NCI-H128 (cell line): ENCODE data around the gene R3HDM4.
"Not testable (repeated sequence)": the region's sequence is repeated elsewhere in the genome, so short reads cannot be mapped to it uniquely, and the experiment has no call there.

ENCODE experiments used
- DNase-seq: peaks from one replicate; lab custom pipeline; 2025; ENCODE audit not compliant: unreplicated experiment; lab: John Stamatoyannopoulos, UW

R3HDM4 gene

DNA sequence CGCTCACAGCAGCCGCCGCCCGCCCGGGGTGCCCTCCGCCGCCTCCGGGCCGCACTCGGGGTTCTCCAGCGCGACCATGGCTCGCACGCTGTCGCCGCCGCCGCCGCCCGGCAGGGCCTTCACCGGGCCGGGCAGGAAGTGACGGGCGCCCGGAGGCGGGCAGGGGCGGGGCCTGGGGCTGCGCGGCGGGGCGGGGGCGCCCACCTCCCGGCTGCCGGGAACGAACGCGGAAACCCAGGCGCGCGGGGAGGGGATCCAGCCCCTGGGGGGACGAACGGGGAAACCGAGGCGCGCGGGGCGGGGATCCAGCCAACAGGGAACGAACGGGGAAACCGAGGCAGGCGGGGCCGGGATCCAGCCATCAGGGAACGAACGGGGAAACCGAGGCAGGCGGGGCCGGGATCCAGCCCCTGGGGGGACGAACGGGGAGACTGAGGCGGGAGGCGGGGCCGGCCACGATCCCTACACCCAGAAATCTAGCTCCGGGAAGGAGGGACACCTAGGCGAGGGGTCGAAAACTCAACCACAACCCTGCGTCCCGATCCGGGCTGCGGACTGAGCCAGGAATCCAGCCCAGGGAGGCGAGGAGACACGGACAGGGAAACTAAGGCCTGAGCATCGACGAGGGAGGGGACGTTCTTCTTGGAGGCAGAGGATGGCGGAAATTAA, at the start of gene R3HDM4:
R3HDM4 (minus strand) TSS at position 140 of the 669 bp plus-strand sequence; CDS start at position 78, 62 bp downstream.
- DNase-seq = no peak

DNA sequence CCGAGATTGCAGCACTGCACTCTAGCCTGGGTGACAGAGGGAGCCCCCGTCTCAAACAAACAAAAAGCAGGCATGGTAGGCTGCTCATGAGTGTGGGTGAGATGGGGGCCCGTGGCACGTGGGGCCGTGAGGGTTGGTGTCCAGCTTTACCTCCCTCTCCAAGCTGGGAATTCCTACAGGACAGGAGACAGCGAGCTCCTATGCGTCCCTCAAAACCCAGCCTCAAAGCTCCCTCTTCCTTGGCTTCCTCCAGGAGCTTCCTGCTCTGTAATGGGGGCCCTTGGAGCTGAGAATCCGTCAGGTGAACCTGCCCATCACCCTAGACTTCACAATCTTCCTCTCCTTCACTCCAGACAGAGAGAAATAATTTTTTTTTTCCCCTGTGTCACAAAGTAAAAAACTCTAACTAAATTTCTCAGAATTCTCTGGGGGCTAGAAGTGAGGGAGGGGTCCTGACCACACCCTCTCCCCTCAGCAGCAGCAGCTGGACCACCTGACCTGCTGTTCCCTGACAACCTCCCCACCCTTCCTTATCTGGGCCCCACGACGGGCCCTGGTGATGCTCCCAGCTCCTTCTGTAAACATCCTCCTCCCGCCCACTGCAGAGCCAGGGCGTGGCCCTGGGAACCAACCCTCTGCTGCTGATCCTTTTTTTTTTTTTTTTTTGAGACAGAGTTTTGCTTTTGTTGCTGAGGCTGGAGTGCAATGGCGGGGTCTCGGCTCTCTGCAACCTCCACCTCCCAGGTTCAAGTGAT, 49.0 kb upstream of the R3HDM4 start:
- no peak for DNase-seq

DNA sequence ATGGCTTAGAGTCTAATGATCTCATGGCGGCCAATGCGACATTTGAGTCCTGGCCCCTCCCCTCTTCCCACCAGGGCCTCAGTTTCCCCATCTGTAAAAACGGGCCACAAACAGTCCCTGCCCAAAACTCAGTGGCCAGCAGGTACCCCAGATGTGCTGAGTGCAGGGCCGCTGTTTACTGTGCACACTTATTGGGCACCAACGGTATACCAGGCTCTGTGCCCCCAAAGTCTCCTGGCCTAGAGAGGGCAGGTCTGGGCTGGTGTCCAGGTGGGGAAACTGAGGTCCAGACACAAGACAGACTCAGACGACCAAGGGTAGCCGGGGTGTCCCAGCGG, 47.6 kb upstream of the R3HDM4 start:
- no peak for DNase-seq

DNA sequence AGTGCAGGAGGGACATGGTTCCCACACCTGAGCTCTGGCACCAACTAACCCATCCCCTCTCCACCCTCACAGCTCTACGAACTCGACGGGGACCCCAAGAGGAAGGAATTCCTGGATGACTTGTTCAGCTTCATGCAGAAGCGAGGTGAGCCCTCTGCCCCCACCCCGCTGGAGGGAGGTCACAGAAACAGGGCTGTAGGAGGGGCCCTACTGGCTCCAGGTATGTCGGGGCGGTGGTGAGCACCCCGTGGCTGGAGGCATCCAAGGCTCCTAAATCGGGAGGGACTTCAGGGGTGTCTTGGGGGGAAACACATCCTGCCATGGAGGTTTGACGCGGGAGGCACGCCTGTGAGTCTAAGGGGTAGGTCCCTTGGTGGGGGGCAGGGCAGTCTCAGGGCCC, 47.0 kb upstream of the R3HDM4 start:
- no peak for DNase-seq

DNA sequence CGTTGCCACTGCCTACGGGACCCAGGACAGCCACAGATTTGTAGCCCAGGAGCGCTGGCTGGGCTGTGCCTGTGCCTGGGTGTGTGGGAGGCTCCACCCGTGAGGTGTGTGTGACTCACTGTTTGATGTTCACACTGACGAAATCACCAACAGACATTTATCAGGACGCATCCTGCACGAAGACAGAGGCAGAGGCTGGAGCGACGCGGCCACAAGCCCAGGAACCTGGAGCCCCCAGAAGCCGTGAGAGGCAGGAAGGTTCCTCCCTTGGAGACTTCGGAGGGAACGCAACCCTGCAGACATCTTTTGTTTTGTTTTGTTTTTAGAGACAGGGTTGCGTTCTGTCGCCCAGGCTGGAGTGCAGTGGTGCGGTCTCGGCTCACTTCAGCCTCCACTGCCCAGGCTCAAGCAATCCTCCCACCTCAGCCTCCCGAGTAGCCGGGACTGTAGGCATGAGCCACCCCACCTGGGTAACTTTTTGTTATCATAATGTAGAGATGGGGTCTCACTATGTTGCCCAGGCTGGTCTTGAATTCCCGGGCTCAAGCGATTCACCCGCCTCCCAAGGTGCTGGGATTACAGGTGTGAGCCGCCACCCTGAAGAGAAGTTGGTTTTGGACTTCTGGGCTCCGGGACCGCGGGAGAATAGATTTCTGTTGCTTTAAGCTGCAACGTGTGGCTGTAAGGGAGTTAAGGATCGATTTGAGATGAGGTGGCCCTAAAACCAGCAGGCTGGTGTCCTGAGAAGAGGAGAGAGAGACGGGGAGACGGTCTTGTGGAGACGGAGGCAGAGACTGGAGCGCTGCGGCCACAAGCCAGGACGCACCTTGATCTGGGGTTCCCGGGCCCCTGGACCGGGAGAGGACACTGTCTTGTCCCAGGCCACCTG, 46.2 kb upstream of the R3HDM4 start:
- DNase-seq = no peak

DNA sequence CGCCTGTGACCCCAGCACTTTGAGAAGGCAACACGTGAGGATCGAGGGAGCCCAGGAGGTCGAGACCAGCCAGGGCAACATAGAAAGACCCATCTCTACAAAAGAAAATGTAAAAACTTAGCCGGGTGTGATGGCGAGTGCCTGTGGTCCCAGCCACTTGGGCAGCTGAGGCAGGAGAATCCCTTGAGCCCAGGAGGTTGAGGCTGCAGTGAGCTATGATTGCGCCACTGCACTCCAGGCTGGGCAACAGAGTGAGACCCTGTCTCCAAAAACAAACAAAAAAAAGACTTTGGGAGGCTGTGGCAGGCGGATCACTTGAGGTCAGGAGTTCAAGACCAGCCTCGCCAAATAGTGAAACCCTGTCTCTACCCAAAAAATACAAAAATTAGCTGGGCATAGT, 44.6 kb upstream of the R3HDM4 start:
- DNase-seq = not testable (repeated sequence)

DNA sequence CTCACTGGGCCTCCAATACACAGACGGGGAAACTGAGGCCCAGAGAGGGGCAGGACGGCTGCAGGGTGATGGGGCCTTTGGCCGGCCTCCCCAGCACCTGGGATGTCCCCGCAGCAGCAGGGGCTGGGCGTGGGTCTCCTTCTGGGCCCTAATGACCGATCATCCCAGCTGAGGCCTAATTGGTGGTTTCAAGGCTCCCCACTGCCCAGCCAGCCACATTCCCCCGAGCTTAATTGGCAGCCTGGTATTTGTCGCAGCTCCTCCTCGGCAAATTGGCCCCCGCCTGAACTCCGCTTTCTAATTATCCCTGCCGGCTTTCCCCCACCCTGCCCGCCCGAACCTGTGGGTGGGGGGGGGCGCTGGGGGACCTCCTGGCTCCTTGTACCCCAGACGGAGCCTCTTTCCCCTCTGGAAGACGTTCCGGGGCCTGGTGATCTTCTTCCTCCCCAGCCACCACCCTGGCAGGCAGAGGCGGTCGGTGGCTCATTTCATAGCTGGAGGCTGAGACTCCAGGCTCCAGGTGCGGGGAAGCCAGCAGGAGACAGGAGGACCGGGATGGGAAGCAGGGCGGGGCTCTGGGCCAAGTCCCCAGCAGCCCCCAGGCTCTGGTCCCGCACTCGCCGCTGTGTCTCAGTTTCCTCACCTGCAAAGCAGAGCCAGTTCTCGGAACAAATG, 43.9 kb upstream of the R3HDM4 start:
- DNase-seq = no peak

DNA sequence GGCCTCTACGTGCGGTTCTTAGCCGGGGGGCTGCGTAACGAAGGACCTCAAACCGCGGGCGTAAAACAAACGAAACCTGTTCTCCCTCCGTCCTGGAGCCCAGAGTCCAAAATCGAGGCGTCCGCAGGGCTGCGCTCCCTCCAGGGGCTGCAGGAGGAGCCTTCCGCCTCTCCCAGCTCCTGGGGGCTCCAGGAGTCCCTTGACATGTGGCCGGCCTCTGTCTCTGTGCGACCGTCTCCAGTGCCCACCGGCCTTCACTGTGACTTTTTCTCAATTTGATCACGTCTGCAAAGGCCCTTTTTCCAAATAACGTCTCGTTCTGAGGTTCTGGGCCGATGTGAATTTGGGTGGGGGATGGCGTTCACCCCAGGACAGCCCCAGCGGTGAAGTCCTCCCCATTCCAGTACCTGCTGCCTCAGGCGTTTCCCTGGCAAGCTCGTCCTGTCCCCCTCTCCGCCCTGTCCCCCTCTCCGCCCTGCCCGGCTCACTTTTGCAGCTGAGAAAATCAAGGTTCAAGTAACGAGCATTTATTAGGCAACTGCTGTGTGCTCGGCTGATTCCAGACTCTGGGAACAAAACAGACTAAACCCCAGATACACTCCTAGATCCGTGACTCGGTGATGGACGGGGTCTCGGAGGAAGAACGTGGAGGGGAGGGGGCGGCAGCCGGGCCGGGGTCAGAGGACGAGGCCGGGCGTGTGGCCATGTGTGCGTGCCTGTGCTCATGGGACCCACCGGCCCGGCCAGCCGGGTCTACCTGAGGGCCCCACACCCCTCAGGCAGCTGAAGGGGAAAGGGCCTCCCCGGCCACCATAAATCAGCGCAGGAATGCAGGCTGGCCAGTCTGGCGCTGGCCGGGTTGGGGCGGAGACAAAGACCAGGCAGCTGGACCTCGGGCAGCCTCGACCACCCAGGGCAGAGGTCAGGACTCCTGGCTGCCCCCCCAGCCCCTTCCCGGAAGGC, 43.1 kb upstream of the R3HDM4 start:
- no peak for DNase-seq

DNA sequence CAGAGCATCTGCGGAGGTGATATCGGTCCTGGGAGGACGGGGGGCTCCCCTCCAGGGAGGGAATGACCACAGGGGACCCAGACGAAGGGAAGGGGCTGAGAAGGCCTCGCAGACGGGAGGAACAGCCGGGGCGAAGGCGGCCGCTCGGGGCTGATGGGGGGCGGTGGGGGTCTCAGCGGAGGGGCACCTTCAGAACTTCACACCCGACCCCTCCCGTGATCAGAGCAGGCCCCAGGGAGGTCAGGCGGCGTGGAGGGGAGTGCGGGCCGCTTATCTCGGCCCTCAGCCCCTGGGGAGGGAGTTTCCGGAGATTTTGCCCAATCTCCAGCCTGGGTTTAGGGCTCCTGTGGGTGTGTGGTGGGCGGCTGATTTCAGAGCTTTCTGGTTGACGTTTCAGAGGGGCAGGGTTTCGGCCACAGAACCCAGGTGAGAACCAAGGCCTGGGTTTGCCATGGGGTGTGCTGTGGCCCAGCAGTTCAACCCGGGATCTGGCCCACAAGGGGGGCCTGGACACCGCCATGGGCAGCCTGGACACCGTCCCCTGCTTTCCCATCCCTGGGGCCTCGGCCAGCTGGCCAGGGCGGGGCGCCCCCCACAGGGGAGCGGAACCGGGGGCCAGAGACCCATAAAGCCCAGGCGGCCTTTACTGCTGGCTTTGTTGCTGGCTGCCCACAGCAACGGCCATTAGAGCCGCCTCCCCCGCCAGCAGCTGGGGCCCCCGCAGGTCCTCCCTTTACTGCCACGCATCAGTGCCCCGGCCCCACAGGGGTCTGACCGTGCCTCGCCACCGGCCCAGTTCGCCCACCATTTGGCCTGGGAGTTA, 41.9 kb upstream of the R3HDM4 start:
- DNase-seq = no peak

DNA sequence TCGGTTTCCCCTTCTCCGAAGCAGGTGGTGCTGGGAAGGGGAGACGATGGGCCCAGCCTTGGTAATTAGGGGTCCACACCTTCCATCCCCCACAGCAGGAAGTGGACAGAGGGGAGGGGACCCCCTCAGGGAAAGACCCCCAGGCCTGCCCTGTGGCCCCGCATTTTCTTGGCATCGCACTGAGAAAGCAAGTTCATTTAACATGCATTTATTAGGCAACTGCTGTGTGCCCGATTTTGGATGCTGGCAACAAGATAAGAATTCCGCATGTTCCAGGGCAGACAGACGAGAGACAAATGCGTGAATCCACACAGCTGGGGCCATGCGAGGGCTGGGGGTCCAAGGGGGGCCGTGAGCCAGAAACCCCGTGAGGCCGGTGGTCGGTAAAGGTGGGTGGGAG, 41.3 kb upstream of the R3HDM4 start:
- no peak for DNase-seq

DNA sequence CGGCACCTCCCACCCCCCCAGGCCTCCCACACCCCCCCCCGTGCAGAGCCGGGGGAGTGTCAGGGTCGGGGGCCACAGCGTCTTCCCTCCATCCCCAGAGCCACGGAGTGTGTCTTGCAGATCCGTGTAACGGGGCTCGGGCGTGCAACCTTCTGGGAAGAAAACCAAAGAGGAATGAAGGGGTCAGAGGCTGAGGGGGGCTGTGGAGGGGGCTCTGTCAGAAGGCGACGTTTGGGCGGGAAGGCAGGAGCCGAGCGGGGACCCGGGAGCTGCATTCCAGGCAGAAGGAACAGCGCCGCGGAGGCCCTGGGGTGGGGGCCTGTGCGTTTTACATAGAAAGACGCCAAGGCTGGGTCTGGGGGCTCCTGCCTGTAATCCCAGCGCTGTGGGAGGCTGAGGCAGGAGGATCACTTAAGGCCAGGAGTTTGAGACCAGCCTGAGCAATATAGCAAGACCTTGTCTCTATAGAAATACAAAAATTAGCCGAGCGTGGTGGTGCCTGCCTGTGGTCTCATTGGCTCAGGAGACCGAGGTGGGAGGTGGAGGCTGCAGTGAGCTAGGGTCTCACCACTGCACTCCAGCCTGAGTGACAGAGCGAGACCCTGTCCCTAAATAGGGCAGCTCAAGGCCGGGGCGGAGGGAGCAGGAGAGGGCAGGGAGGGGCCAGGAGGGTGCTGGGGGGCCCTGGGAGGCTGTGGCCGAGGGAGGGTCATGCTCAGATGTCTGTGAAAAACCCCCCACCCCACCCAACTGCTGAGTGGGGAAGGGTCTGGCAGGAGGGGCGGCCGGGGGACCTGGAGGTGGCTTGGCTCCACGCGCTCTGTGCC, 40.6 kb upstream of the R3HDM4 start:
- no peak for DNase-seq

DNA sequence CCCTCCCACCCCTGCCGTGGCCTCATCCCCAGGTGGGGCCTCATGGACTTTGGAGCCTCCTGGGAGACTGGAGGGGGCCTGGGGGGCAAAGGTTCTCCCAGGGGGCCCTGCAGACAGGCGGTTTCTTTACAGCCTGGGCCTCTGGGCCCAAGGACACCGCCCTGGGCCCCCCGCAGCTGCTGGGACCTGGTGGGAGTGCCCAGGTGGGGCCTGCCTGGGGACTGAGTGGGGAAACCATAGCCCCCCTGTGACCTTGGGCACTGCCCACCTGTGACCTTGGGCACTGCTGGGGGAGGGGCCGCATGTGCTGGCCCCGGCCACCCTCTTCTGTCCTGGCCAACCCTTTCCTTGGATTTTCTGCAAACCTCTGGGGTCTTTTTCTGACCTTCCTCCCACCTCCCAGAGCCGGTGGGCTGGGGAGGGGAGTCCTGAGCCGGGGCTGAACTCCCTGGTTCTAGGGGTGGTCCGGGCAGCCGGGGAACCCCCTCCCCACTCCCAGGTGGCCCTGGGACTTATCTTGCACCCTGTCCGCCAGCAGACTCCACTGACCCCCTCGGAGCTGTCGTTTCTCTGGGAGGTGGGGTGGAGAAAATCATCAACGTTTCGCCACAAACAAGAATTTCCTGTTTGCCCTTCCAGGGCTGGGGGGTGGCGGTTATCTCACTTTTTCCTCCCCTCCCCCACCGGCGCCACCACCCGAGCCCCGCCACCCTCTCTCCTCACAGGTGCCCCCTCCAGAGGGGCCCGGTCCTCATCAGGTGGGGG, 39.8 kb upstream of the R3HDM4 start:
- DNase-seq = no peak

DNA sequence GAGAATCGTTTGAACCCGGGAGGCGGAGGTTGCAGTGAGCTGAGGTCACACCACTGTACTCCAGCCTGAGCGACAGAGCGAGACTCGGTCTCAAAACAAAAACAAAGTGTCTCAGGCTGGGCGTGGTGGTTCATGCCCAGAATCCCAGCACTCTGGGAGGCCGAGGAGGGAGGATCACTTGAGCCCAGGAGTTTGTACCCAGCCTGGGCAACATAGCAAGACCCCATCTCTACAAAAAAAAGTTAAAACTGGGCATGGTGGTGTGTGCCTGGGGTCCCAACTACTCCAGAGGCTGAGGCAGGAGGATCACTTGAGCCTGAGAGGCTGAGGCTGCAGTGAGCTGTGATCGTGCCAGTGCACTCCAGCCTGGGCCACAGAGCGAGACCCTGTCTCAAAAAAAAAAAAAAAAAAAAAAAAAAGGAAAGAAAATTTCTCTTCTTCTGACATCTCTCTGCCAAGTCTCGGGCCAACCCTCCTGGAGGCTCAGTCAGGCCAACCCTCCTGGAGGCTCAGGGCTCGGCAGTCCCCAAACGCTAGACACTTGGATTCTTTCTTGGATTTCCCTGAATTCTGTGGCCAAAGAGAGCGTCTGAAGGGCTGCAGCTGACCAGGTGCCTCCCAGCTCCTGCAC, 39.1 kb upstream of the R3HDM4 start:
- no peak for DNase-seq

DNA sequence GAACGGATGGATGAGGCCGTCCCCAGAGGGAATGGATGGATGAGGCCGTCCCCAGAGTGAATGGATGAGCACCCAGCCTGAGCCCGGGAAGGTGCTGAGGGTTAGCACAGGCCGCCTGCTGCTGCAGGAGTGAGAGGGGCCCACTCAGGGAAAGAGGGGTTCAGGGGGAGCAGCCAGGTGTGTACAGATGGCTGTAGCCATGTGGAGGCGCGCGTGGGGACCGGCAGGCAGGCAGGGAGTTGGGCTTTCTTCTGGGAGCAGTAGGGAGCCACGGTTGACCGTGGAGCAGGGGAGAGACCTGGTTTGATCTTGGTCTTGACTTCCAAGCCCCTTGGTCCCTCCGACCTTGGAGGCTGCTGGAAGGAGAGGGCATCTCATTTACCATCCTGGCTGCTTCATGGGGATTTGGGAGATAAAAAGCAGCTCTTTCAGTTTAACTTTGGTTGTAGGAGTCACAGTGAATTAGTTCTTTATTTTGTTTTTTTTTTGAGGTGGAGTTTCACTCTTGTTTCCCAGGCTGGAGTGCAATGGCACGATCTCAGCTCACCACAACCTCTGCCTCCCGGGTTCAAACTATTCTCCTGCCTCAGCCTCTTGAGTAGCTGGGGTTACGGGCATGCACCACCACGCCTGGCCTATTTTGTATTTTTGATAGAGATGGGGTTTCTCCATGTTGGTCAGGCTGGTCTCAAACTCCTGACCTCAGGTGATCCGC, 37.5 kb upstream of the R3HDM4 start:
- no peak for DNase-seq

DNA sequence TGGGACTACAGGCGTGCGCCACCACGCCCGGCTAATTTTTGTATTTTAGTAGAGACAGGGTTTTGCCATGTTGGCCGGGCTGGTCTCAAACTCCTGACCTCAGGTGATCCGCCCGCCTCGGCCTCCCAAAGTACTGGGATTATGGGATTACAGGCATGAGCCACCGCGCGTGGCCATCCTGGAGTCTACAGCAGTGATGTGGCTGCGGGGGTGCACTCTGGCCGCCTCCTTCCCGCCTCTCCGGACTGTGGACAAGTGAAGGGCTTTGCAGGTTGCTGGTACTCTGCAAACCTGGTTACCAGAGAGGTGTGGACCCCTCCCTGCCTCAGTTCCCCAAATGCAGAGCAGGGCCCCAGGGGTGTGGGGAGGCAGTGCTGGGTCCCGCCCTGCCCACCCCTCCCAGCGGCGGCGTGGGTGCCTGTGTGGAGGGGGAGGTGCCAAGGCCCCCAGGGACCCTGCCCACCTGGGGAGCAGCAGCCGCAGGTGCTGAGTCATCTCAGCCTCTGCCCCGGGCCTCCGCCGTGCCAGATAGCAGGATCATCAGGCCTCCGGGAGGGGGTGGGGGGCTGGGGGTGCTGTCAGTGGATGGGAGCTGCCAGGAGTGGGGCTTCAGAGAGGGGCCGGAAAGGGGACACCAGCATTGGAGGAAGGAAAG, 36.0 kb upstream of the R3HDM4 start:
- DNase-seq = no peak
